Superior temporal gyrus (tissue), 1 donor: Measurements from ENCODE around the gene WWC1.

Experiments
- DNase-seq: peaks from one replicate; pipeline ENCODE4 v3.0.0-alpha.2; 2016; ENCODE audit errors: extremely low spot score

WWC1 gene

DNA sequence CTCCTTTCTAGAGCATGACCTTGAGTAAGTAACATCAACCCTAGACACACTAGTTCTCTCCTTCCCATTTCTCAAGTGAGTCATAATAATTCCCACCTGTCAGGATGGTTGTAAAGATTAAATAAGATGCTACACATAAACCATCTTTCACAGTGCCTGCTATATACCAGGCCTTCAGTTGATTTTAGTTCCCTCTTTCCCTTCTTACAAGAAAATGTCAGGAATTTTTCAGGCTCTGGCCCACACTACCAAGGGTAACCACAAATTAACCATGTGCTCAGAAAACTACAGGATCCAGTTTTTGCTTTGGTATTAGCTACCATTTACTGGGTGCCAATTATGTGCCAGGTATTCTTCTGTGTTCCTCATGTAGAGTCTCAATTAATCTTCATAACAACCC lies 152.1 kb downstream of the WWC1 start:
- DNase-seq: no peak

DNA sequence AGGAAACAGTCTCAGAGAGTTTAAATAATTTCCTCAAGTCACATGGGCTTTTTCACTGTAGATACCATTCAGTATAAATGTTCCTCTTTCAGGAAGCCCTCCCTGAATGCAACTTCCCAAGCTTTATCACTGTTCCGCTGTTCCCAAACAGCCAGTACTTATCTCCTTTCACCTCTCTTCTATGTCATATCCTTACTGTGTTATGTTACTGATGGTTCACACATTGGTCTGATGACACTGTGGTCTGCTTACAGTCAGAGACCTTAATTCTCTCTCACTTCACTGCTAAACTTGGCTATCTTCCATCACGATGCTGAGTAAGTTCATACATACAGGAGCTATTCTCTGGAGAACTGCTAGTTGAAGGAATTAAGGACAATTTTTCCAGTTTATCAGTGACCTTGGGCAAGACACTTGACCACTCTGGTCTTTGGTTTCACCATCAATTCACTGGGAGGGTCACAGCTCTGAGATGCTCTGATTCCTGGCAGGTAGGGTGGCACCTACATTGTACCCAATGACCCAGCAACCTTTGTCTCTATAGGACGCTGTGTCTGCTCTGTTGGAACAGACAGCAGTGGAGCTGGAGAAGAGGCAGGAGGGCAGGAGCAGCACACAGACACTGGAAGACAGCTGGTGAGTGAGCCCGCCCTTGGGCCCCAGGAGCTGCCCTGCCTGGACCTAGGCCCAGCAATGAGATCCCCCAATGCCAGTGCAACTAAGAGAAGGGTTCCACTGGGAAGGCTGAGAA lies 152.7 kb downstream of the WWC1 start:
- DNase-seq: no peak

DNA sequence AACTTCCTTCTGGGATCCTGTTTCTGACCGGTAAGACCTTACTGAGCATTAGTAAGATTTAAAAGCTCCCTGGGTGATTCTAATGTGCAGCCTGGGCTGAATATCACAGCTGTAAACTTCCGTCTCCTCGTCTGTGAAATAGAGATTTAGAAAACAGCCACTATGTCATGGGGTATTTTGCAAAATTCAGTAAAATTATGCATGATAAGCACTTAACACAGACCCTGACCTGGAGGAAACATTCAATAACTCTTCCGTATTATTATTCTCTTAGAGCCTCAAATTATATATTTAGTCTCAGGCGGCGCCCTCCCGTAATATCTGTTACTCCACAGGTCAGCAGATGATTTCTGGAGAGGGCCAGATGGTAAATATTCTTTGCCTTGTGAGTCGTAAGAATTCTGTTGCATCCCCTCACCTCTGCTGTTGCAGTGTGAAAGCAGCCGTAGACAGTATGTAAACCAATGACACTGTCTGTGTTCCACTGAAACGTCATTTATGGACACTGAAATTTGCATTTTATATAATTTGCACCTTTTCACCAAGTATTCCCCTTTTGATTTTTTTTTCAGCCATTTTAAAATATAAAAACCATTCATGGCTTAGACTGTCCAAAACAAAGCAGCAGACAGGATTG lies 155.7 kb downstream of the WWC1 start:
- DNase-seq: no peak

DNA sequence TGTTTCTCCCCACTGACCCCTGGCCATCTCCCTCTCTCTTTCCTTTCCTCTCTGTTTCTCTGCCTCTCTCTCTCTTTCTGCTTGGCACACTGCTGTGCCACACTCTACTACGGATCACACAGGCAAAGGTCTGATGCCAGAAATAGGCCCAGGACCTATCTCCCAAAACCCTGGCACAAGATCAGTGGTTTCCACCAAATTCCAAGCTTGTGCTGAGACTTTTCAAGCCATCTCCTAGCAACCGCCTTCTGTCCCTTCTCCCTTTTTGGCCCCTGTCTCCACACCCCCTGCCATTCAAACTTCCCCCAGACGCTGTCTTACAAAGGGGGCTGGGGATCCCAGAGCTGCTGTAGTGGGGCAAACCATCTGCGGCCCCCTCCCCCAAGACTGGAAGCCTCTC lies 156.4 kb downstream of the WWC1 start:
- no peak for DNase-seq

- no peak for DNase-seq
Observed at GRCh38 chr5:168449166-168449565, 157.7 kb downstream of the WWC1 start.

- DNase-seq: no peak
Observed at GRCh38 chr5:168451565-168451964, 160.1 kb downstream of the WWC1 start.

GRCh38 chr5:168455201-168455600 lies 163.8 kb downstream of the WWC1 start:
- DNase-seq: no peak

DNA sequence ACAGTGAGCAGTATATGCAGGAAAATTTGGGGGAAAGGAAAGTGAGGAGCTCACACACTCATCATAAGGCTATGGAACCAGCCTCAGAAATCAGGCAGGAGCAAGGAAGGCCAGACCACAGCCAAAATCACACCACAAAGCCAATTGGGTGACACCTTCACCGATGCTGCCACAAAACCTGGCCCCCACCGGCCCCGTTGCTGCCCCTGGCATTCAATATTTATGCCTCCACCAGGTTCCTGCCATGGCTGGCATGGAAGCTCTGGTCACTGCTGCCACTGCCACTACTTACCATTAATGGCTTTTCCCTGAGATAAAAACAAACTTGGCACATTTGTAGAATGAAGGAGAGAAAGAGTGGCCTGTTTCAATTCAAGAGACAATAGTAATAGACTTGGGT lies 166.1 kb downstream of the WWC1 start:
- no peak for DNase-seq

GRCh38 chr5:168460606-168461005 lies 169.2 kb downstream of the WWC1 start:
- no peak for DNase-seq

DNA sequence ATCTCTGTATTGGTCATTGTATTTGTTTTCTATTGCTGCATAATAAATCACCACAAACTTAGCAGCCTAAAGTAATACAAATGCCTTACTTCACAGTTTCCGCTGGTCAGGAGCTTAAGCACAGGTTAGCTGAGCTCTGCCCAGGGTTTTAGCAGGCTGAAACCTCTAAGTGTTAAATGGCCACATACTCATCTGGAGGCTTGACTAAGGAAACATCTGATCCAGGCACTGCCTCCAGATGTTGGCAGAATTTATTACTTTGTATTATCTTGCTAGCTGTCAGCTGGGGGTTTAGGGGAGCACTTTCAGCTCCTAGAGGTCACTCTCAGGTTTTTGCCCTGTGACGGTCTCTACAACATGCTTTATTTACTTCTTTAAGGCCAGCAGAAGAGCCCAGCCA lies 171.6 kb downstream of the WWC1 start:
- DNase-seq: no peak

GRCh38 chr5:168464214-168464613 lies 172.8 kb downstream of the WWC1 start:
- no peak for DNase-seq

DNA sequence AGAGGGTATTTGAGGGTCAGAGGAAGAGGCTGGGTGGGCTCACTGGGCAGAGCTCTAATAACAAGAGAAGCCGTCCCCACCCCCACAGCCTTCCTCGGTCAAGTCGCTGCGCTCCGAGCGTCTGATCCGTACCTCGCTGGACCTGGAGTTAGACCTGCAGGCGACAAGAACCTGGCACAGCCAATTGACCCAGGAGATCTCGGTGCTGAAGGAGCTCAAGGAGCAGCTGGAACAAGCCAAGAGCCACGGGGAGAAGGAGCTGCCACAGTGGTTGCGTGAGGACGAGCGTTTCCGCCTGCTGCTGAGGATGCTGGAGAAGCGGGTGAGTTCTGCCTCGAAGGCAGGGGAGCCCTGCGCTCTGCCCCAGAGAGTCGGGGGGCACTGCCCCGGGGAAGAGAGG lies 173.2 kb downstream of the WWC1 start:
- DNase-seq: no peak

DNA sequence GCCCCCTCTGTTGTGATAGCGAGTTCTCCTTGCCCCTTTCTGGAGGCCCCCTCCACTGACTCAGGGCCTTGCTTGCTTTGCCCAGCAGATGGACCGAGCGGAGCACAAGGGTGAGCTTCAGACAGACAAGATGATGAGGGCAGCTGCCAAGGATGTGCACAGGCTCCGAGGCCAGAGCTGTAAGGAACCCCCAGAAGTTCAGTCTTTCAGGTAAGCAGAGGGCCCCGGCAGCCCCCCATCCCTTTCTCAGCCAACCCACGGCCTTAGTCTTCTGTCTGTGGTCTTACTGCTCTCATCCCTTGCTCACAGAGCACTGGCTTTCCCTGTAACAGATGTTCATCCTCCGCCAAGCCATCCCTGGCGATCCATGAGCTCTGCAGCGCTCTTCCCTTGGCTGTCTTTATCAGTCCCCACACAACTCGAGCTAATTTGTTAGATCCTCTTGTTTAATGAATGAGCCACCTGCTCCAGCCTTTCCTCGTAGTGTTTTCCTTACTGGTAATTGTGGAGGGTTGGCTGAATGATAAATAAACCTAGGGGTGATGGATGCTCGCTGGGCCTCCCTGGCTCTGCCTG lies 176.4 kb downstream of the WWC1 start:
- DNase-seq: no peak

DNA sequence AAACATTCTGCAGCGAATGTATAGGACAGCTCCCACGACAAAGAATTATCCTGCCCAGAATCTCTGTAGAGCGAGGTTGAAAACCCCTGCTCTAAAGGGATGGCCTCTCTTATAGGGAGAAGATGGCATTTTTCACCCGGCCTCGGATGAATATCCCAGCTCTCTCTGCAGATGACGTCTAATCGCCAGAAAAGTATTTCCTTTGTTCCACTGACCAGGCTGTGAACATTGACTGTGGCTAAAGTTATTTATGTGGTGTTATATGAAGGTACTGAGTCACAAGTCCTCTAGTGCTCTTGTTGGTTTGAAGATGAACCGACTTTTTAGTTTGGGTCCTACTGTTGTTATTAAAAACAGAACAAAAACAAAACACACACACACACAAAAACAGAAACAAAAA lies 177.4 kb downstream of the WWC1 start:
- no peak for DNase-seq

DNA sequence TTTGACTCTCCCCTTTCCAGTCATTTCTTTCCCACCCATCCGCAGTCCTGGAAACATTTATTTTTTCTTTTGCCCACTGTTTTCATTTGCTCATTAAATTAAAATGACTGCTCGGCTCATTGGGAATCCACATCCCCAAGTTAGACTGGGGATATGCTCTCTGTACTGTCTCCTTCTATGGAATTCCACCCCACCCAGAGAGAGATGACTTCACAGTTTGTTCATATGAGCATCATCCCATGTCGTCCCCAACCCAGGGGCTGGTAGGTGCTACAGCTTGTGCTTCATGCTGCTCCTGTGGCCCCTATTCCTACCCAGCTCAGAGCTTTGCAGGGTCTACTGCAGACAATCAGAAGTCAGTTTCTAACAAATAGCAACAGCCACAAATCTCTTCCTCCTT lies 178.4 kb downstream of the WWC1 start:
- no peak for DNase-seq

DNA sequence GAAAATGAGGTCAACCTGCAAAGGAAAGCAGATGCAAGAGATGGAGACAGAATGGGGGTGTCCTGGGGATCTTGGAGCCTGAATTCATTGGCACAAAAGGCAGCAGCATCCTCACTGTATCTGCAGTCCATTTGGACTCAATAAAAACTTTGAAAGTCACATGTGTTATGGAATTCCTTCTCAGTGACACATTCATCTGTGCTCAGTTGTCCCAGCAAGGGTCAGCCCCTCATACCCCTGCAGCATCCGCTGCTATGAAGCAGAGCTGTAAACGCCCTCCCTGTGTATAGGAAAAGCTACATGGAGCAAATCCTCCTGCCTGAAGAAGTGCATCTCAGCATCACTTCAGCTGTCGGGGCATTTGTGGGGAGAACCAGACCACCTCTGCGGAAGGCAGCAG lies 180.3 kb downstream of the WWC1 start:
- no peak for DNase-seq

DNA sequence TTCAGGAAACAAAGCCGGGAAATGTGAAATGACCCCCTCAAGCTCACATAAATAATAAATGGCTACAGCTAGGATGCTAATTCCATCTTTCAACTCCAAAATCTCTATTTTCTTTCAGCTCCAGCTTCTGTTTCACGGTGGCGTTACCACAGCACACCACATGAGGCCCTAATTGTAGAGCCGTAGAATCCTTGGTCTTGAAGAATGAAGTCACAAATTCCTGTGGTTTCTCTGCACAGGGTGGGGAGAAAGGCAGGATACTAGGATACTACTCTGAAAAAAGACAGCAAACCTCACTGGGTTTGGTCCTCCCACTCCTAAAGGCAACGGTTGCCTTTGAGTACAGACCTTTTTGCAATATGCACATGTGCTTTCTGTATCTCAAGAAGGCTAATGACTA lies 180.9 kb downstream of the WWC1 start:
- no peak for DNase-seq

DNA sequence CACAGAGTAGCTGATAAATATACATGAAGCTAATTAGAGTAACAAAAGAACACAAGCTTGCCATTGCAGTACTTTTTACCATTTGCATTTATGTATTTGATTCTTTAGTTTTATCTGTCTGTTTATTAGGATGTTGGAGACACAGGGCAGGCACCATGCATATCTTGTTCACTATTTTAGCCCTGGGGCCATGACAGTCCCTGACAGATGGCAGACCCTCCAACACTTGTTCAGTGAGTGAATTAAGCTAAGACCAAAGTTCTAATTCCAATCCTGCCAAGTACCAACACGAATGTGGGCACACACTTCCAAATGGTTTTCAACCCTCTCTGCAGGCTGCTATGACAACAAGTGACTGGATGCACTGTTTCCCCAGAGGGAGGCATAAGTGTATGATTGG lies 182.9 kb downstream of the WWC1 start:
- DNase-seq: no peak

DNA sequence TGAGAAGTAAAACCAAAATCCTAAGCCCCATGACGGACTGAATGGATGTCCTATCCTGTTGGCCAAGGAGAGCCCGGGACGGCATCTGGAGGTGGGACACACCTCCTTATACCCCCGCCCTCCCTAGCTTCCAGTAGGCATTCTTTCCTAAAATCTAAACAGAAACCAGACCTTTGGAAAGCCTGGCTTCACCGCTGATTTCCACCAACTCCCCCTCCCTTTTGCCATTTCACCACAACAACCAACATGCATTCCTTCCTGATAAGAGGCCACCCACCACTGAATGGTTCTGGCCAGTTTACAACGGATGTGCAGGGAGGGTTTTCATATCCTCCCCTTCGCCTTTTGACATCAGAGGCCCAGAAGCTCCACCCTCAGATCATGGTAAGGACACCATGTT lies 185.6 kb downstream of the WWC1 start:
- no peak for DNase-seq

DNA sequence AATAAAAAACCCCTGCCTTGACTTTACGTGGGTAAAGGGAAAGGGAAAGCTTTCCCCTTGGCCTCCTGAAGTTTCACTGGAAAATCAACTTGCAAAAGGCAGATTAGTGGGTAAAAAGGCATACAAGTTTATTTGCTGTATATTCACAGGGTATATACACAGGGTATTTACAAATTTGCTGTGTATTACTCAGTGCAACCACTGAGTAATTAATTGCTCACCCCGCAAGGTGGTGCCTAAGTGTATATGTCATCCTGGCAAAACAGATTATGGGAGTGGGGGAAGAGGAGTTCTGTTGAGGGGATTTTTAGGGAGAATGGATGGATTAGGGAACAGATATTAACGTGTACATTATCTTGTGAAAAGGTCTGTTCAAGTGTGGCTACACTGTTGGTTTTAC lies 187.7 kb downstream of the WWC1 start:
- DNase-seq: no peak

- DNase-seq: no peak
Observed at GRCh38 chr5:168480601-168481000, 189.2 kb downstream of the WWC1 start.

GRCh38 chr5:168481330-168481788 lies 189.9 kb downstream of the WWC1 start:
- DNase-seq: no peak

- no peak for DNase-seq
Observed at GRCh38 chr5:168482361-168482760, 190.9 kb downstream of the WWC1 start.
